Measurements from ENCODE around the gene SGMS1.

GRCh38 chr10:50544857-50545429 lies 78.8 kb downstream of the SGMS1 start:
- TF ChIP-seq CTCF (IDR thresholded peaks at IDR 0.05) = no peak
- TF ChIP-seq POLR2AphosphoS5 (IDR thresholded peaks at IDR 0.05; ENCODE audit: low read depth, low read length) = no peak
